Measurements from ENCODE around the gene HUWE1. TPM values are rescaled to one million over a fixed set of nuclear protein-coding genes. Genes with fewer than 3 reads are reported as not detected.

Gene HUWE1
- total and polyA plus RNA-seq, 2 of the 13 experiments (the other 11 are each of a cell fraction or from before 2014, with no cell fraction given), result 63.2 to 68.1 TPM

DNA sequence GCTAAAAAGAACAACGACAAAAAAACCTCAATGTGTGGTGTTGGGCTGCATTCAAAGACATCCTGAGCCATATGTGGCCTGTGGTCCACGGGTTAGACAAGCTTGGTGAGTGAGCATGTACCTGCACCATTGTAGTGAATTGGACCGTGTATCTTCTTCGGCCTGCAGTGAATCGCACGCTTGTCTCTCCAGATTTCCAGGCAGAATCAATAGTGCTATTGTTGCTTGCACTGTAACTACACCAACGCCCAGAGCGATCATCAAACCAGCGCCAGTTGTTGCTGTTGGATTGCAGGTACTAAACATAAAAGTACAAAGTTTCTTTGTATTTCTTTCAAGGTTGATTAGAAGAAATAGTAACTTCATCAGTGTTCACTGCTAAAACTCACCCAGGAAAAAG, 101.6 kb downstream of the HUWE1 start (continued):
- TF ChIP-seq, protein P1, sequence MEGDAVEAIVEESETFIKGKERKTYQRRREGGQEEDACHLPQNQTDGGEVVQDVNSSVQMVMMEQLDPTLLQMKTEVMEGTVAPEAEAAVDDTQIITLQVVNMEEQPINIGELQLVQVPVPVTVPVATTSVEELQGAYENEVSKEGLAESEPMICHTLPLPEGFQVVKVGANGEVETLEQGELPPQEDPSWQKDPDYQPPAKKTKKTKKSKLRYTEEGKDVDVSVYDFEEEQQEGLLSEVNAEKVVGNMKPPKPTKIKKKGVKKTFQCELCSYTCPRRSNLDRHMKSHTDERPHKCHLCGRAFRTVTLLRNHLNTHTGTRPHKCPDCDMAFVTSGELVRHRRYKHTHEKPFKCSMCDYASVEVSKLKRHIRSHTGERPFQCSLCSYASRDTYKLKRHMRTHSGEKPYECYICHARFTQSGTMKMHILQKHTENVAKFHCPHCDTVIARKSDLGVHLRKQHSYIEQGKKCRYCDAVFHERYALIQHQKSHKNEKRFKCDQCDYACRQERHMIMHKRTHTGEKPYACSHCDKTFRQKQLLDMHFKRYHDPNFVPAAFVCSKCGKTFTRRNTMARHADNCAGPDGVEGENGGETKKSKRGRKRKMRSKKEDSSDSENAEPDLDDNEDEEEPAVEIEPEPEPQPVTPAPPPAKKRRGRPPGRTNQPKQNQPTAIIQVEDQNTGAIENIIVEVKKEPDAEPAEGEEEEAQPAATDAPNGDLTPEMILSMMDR (CRISPR knock-in tag; IDR thresholded peaks at IDR 0.05), result no peak
- TF ChIP-seq RARA (CRISPR knock-in tag; IDR thresholded peaks at IDR 0.05), result no peak
- TF ChIP-seq ZBTB7B (CRISPR knock-in tag; IDR thresholded peaks at IDR 0.05), result no peak
- no peak for TF ChIP-seq NR2F1 (CRISPR knock-in tag; IDR thresholded peaks at IDR 0.05)
- TF ChIP-seq, protein P2, sequence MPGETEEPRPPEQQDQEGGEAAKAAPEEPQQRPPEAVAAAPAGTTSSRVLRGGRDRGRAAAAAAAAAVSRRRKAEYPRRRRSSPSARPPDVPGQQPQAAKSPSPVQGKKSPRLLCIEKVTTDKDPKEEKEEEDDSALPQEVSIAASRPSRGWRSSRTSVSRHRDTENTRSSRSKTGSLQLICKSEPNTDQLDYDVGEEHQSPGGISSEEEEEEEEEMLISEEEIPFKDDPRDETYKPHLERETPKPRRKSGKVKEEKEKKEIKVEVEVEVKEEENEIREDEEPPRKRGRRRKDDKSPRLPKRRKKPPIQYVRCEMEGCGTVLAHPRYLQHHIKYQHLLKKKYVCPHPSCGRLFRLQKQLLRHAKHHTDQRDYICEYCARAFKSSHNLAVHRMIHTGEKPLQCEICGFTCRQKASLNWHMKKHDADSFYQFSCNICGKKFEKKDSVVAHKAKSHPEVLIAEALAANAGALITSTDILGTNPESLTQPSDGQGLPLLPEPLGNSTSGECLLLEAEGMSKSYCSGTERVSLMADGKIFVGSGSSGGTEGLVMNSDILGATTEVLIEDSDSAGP (CRISPR knock-in tag; IDR thresholded peaks at IDR 0.05; ENCODE audit: borderline replicate concordance), result no peak
- no peak for TF ChIP-seq ZNF589 (CRISPR knock-in tag; conservative IDR thresholded peaks at IDR 0.05)

DNA sequence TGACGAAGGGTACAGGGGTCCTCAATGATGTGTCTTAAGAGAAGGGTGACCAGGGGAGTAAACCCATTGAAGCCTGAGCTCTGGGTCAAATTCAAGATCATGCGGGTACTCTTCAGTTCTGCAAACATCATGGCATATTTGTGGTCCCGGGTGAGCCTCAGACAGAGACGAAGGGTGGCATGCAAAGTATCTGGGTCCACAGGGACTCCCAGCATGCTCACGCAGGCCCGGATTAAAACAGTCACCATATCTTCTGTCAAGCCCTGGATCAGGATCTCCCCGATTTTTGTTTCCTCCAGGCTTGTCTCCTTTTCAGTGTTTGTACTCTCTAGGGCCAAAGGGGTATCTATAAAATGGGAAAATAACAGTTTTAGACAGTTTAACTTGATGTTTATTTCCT, 102.9 kb downstream of the HUWE1 start:
- Histone ChIP-seq H3K4me1 (ENCODE audit: insufficient read depth, low read length) (no peaks in the 10 kb centered on the region), H3K9me3 (ENCODE audit: low read length) (no peaks in the 10 kb centered on the region), H3K27me3 (ENCODE audit: control insufficient read depth in 1 of 2, insufficient read depth in 2 of 2, low read length in 2 of 2) (no peaks in the 10 kb centered on the region), H3K79me2 (ENCODE audit: insufficient read depth, low read length) (no peaks in the 10 kb centered on the region), H3K36me3 (replicated peaks in 1 of 2; ENCODE audit: control insufficient read depth in 1 of 2, insufficient read depth in 2 of 2, low read length in 2 of 2) (peaks cover 2 to 55% of the 10 kb centered on the region in 2 experiments; a peak in 3 of 5 replicates), H3K4me3 (replicated peaks in 1 of 3; ENCODE audit: insufficient read depth in 1 of 3, low read depth in 2 of 3, low read length in 3 of 3) (no peak overlapping the region), H3K9ac (ENCODE audit: insufficient read depth, low read depth, low read length) (no peak overlapping the region), H4K20me1 (ENCODE audit: insufficient read depth, low read length) (no peaks in the 10 kb centered on the region), H2AFZ (ENCODE audit: low read length) (no peak overlapping the region), H3K4me2 (ENCODE audit: low read depth, low read length) (no peak overlapping the region), H3K27ac (ENCODE audit: extremely low read length, insufficient read depth, low read length) (no peak overlapping the region)
- WGBS (ENCODE audit: low lambda C conversion rate), result 100% methylated on average over 3 of the region's 7 CpGs
- no TSS peak for BruUV-seq (replicated peaks)
- in situ Hi-C loops (cut with HindIII; ENCODE audit: extremely low pct_ligation_motif_present, low pct_unique_long_range_greater_than_20kb) (no loop called here), intact Hi-C loops (cut with micrococcal nuclease; ENCODE audit: unreplicated experiment) (no loop called here)
- ChIA-PET POLR2A (no interaction called here), CTCF (ENCODE audit: low intra/inter-chr PET ratio, low total read pairs) (no interaction called here)
- FAIRE-seq, result no peak
- no peak for ATAC-seq
- no peak for DNase-seq (ENCODE audit: low spot score)
- TF ChIP-seq FOXM1 (CRISPR knock-in tag; IDR thresholded peaks at IDR 0.05) (no peak), PRPF4 (IDR thresholded peaks at IDR 0.05; ENCODE audit: low read depth, low read length, poor library complexity, severe bottlenecking) (no peak), ZNF460 (CRISPR knock-in tag; IDR thresholded peaks at IDR 0.05; ENCODE audit: borderline replicate concordance) (no peak)
- TF ChIP-seq, protein P3, sequence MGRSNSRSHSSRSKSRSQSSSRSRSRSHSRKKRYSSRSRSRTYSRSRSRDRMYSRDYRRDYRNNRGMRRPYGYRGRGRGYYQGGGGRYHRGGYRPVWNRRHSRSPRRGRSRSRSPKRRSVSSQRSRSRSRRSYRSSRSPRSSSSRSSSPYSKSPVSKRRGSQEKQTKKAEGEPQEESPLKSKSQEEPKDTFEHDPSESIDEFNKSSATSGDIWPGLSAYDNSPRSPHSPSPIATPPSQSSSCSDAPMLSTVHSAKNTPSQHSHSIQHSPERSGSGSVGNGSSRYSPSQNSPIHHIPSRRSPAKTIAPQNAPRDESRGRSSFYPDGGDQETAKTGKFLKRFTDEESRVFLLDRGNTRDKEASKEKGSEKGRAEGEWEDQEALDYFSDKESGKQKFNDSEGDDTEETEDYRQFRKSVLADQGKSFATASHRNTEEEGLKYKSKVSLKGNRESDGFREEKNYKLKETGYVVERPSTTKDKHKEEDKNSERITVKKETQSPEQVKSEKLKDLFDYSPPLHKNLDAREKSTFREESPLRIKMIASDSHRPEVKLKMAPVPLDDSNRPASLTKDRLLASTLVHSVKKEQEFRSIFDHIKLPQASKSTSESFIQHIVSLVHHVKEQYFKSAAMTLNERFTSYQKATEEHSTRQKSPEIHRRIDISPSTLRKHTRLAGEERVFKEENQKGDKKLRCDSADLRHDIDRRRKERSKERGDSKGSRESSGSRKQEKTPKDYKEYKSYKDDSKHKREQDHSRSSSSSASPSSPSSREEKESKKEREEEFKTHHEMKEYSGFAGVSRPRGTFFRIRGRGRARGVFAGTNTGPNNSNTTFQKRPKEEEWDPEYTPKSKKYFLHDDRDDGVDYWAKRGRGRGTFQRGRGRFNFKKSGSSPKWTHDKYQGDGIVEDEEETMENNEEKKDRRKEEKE (IDR thresholded peaks at IDR 0.05), result no peak
- TF ChIP-seq, protein P4, sequence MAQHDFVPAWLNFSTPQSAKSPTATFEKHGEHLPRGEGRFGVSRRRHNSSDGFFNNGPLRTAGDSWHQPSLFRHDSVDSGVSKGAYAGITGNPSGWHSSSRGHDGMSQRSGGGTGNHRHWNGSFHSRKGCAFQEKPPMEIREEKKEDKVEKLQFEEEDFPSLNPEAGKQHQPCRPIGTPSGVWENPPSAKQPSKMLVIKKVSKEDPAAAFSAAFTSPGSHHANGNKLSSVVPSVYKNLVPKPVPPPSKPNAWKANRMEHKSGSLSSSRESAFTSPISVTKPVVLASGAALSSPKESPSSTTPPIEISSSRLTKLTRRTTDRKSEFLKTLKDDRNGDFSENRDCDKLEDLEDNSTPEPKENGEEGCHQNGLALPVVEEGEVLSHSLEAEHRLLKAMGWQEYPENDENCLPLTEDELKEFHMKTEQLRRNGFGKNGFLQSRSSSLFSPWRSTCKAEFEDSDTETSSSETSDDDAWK (CRISPR knock-in tag; IDR thresholded peaks at IDR 0.05), result no peak
- TF ChIP-seq, protein P5, sequence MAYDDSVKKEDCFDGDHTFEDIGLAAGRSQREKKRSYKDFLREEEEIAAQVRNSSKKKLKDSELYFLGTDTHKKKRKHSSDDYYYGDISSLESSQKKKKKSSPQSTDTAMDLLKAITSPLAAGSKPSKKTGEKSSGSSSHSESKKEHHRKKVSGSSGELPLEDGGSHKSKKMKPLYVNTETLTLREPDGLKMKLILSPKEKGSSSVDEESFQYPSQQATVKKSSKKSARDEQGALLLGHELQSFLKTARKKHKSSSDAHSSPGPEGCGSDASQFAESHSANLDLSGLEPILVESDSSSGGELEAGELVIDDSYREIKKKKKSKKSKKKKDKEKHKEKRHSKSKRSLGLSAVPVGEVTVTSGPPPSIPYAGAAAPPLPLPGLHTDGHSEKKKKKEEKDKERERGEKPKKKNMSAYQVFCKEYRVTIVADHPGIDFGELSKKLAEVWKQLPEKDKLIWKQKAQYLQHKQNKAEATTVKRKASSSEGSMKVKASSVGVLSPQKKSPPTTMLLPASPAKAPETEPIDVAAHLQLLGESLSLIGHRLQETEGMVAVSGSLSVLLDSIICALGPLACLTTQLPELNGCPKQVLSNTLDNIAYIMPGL (CRISPR knock-in tag; IDR thresholded peaks at IDR 0.05; ENCODE audit: borderline replicate concordance in 1 of 2, low read depth in 1 of 2), result no peak
